T47D (cell line): ENCODE data around the gene COMMD8.

Experiments
- DNase-seq, 2 experiments: peaks; one replicate each; pipeline versions ENCODE4 v3.0.0 to v3.0.0-alpha.2; 2011 to 2012; ENCODE audit warnings: low read depth in 1 of 2, low spot score in 1 of 2
- JUND ChIP-seq: IDR thresholded peaks from 2 replicates; pipeline ENCODE4 v1.6.1; 2012; ENCODE audit warnings: low read depth
- in situ Hi-C: cut with HindIII; loops from 2 replicates; pipeline ENCODE4 v1.10.0; 2016; ENCODE audit warnings: low sequenced_read_pairs, low pct_unique_long_range_greater_than_20kb

COMMD8 gene

GRCh38 chr4:47466056-47466785 is 2.7 kb upstream of the COMMD8 start:
- no peak for TF ChIP-seq JUND
- in situ Hi-C loops: no loop called here
- no peak for DNase-seq

GRCh38 chr4:47465004-47465403 is 1.5 kb upstream of the COMMD8 start:
- in situ Hi-C loops: no loop called here
- DNase-seq: no peak
- no peak for TF ChIP-seq JUND

GRCh38 chr4:47462799-47463234 is 685 bp downstream of the COMMD8 start:
- in situ Hi-C loops: no loop called here
- DNase-seq: no peak
- no peak for TF ChIP-seq JUND

- TF ChIP-seq JUND: no peak
- in situ Hi-C loops: no loop called here
- no peak for DNase-seq
These were observed 11.8 kb downstream of the COMMD8 start for GRCh38 chr4:47451657-47452056.

GRCh38 chr4:47444031-47444430 is 19.5 kb downstream of the COMMD8 start:
- in situ Hi-C loops: no loop called here
- no peak for DNase-seq
- no peak for TF ChIP-seq JUND

GRCh38 chr4:47442980-47443379 is 20.5 kb downstream of the COMMD8 start:
- TF ChIP-seq JUND: no peak
- in situ Hi-C loops: no loop called here
- DNase-seq: no peak

GRCh38 chr4:47434931-47435330 is 28.6 kb downstream of the COMMD8 start:
- TF ChIP-seq JUND: no peak
- in situ Hi-C loops: no loop called here
- DNase-seq: no peak

- no peak for DNase-seq
- in situ Hi-C loops: no loop called here
- TF ChIP-seq JUND: no peak
These were observed 30.8 kb downstream of the COMMD8 start for GRCh38 chr4:47432749-47433148.

GRCh38 chr4:47427935-47428334 is 35.6 kb downstream of the COMMD8 start:
- in situ Hi-C loops: no loop called here
- no peak for DNase-seq
- no peak for TF ChIP-seq JUND

GRCh38 chr4:47425628-47426027 is 37.9 kb downstream of the COMMD8 start:
- in situ Hi-C loops: no loop called here
- no peak for DNase-seq
- no peak for TF ChIP-seq JUND

GRCh38 chr4:47419296-47419695 is 44.2 kb downstream of the COMMD8 start:
- in situ Hi-C loops: no loop called here
- TF ChIP-seq JUND: no peak
- DNase-seq: no peak

GRCh38 chr4:47418147-47418546 is 45.4 kb downstream of the COMMD8 start:
- TF ChIP-seq JUND: no peak
- in situ Hi-C loops: no loop called here
- no peak for DNase-seq

GRCh38 chr4:47415719-47416118 is 47.8 kb downstream of the COMMD8 start:
- in situ Hi-C loops: no loop called here
- no peak for TF ChIP-seq JUND
- no peak for DNase-seq

- DNase-seq: no peak
- TF ChIP-seq JUND: no peak
- in situ Hi-C loops: no loop called here
These were observed 50.0 kb downstream of the COMMD8 start for GRCh38 chr4:47413521-47413920.

- TF ChIP-seq JUND: no peak
- DNase-seq: peak in 1 of 2 experiments; percentile 20
- in situ Hi-C loops: no loop called here
These were observed 53.2 kb downstream of the COMMD8 start for GRCh38 chr4:47410271-47410670.
